Measurements from ENCODE around the gene DMD.

DNA sequence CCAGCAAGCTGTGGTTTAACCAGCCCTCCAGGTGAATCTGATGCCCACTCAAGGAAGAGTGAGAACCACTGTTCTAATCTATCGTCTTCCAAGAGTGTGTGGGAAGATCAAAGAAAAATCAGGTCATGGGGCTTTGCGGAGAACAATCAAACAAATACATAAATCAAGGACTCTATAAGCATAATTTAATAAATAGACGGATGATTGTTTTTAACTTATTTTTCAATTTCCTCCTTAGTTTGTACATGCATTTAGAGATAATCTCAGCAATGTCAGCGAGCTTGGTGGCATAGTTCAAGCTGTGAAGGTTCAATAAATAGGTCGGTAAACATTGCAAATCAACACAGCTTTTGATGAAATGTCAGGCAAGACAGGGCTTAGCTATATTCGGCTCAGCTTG is 84.9 kb downstream of the DMD start:
- TF ChIP-seq, protein P1, sequence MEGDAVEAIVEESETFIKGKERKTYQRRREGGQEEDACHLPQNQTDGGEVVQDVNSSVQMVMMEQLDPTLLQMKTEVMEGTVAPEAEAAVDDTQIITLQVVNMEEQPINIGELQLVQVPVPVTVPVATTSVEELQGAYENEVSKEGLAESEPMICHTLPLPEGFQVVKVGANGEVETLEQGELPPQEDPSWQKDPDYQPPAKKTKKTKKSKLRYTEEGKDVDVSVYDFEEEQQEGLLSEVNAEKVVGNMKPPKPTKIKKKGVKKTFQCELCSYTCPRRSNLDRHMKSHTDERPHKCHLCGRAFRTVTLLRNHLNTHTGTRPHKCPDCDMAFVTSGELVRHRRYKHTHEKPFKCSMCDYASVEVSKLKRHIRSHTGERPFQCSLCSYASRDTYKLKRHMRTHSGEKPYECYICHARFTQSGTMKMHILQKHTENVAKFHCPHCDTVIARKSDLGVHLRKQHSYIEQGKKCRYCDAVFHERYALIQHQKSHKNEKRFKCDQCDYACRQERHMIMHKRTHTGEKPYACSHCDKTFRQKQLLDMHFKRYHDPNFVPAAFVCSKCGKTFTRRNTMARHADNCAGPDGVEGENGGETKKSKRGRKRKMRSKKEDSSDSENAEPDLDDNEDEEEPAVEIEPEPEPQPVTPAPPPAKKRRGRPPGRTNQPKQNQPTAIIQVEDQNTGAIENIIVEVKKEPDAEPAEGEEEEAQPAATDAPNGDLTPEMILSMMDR (IDR thresholded peaks at IDR 0.05; ENCODE audit: control extremely low read depth in 1 of 3, insufficient read depth in 1 of 3, low read depth in 1 of 3, low read length in 3 of 3): no peak
- TF ChIP-seq USF2 (IDR thresholded peaks at IDR 0.05; ENCODE audit: low read length): no peak
- TF ChIP-seq JUN (IDR thresholded peaks at IDR 0.05; ENCODE audit: low read depth, low read length): no peak
- no peak for TF ChIP-seq ATF3 (IDR thresholded peaks at IDR 0.05; ENCODE audit: insufficient read depth, low read depth, low read length)
- TF ChIP-seq SP4 (IDR thresholded peaks at IDR 0.05; ENCODE audit: low read length): no peak
- no peak for TF ChIP-seq POLR2A (IDR thresholded peaks at IDR 0.05; ENCODE audit: control extremely low read depth in 1 of 2, low read depth in 2 of 2, low read length in 2 of 2)
- no peak for TF ChIP-seq TEAD4 (IDR thresholded peaks at IDR 0.05; ENCODE audit: low read depth, low read length)

Data from H1 (cell line).